Hepatocyte (in vitro differentiated cells): ENCODE results near the gene BEAN1. TPM values are rescaled to one million over a fixed set of nuclear protein-coding genes. Genes with fewer than 3 reads are reported as not detected.

Experiments
- DNase-seq: peaks from one replicate; pipeline ENCODE4 v3.0.0-alpha.2; 2016; ENCODE audit warnings: low spot score
- H2AFZ ChIP-seq: fragments of 200-600 bp; sonication (generic); 2 replicates; pipeline ENCODE4 v1.6.0; 2016; ENCODE audit warnings: antibody characterized with exemption, mild to moderate bottlenecking
- H3K27ac ChIP-seq: fragments of 200-600 bp; sonication (generic); 2 replicates; pipeline ENCODE4 v1.5.1; 2016; ENCODE audit warnings: mild to moderate bottlenecking
- H3K27me3 ChIP-seq: fragments of 200-600 bp; sonication (generic); 2 replicates; pipeline ENCODE4 v1.6.1; 2016
- H3K36me3 ChIP-seq: fragments of 200-600 bp; sonication (generic); replicated peaks from 2 replicates; pipeline ENCODE4 v1.5.1; 2016; ENCODE audit warnings: low read depth; ENCODE audit not compliant: insufficient read depth
- H3K4me1 ChIP-seq: fragments of 200-600 bp; sonication (generic); 2 replicates; pipeline ENCODE4 v1.5.1; 2016; ENCODE audit warnings: mild to moderate bottlenecking, moderate library complexity; ENCODE audit not compliant: insufficient read depth
- H3K4me2 ChIP-seq: fragments of 200-600 bp; sonication (generic); 2 replicates; pipeline ENCODE4 v1.6.0; 2016
- H3K4me3 ChIP-seq: fragments of 200-600 bp; sonication (generic); 2 replicates; pipeline ENCODE4 v1.5.1; 2016; ENCODE audit warnings: mild to moderate bottlenecking
- H3K79me2 ChIP-seq: fragments of 200-600 bp; sonication (generic); 2 replicates; pipeline ENCODE4 v1.6.0; 2017; ENCODE audit warnings: mild to moderate bottlenecking
- H3K9me2 ChIP-seq: fragments of 200-600 bp; sonication (generic); replicated peaks from 2 replicates; pipeline ENCODE4 v1.6.0; 2017; ENCODE audit warnings: mild to moderate bottlenecking; ENCODE audit not compliant: insufficient read depth
- H3K9me3 ChIP-seq: fragments of 200-600 bp; sonication (generic); 2 replicates; pipeline ENCODE4 v1.5.1; 2016; ENCODE audit warnings: low read depth, mild to moderate bottlenecking
- H4K20me1 ChIP-seq: fragments of 200-600 bp; sonication (generic); 2 replicates; pipeline ENCODE4 v1.6.0; 2016; ENCODE audit warnings: mild to moderate bottlenecking; ENCODE audit not compliant: insufficient read depth, poor library complexity, severe bottlenecking
- CTCF ChIP-seq: fragments of 200-600 bp; sonication (generic); IDR thresholded peaks from 2 replicates; pipeline ENCODE4 v1.5.1; 2016; ENCODE audit warnings: antibody characterized with exemption, mild to moderate bottlenecking; ENCODE audit not compliant: poor library complexity
- EZH2 ChIP-seq: fragments of 200-600 bp; sonication (generic); IDR thresholded peaks from 2 replicates; pipeline ENCODE4 v1.6.1; 2016; ENCODE audit warnings: antibody characterized with exemption, mild to moderate bottlenecking, borderline replicate concordance
- EZH2phosphoT487 ChIP-seq: fragments of 200-600 bp; sonication (generic); IDR thresholded peaks from one replicate; pipeline ENCODE4 v1.6.1; 2018; ENCODE audit warnings: antibody characterized with exemption, mild to moderate bottlenecking, low read depth, moderate library complexity; ENCODE audit not compliant: unreplicated experiment, severe bottlenecking
- WGBS: methylation state at CpG from one replicate; pipeline ENCODE4 v1.1.6; 2016; ENCODE audit warnings: low lambda C conversion rate; ENCODE audit errors: missing lambda C conversion rate; 5-methylcytosine and 5-hydroxymethylcytosine counted together
- polyA plus RNA-seq: library from polyadenylated mRNA; unstranded; fragments of >200 nt; fragmentation: Nextera tagmentation; extraction: Ambion mirVana; gene quantifications from 2 replicates; pipeline ENCODE4 v1.2.1, GENCODE V29; 2016
- total RNA-seq: library from RNA; depleted of rRNA; stranded (reverse); fragments of >200 nt; gene quantifications from 2 replicates; pipeline ENCODE4 v1.2.3, GENCODE V29; 2014

BEAN1 gene
- total and polyA plus RNA-seq, 2 experiments from 2014 or later = 0.63 to 1.8 TPM

GRCh38 chr16:66430214-66430613 lies 3.1 kb downstream of the BEAN1 start:
- H3K27ac ChIP-seq = no peak overlapping the region
- DNase-seq = no peak
- H4K20me1 ChIP-seq = no peaks in the 10 kb centered on the region
- no peak overlapping the region for H3K4me2 ChIP-seq
- 77% methylated on average over 3 of the region's 3 CpGs for WGBS
- no peak overlapping the region for H2AFZ ChIP-seq
- no peaks in the 10 kb centered on the region for H3K9me3 ChIP-seq
- peaks cover 6% of the 10 kb centered on the region for H3K4me1 ChIP-seq
- no peaks in the 10 kb centered on the region for H3K79me2 ChIP-seq
- no peak overlapping the region for H3K4me3 ChIP-seq
- no peaks in the 10 kb centered on the region for H3K9me2 ChIP-seq
- no peak for TF ChIP-seq EZH2phosphoT487
- no peak for TF ChIP-seq EZH2
- no peak for TF ChIP-seq CTCF
- H3K36me3 ChIP-seq = no peaks in the 10 kb centered on the region
- H3K27me3 ChIP-seq = peaks cover 60% of the 10 kb centered on the region

- Histone ChIP-seq H3K9me3 (no peaks in the 10 kb centered on the region), H2AFZ (no peak overlapping the region), H4K20me1 (no peaks in the 10 kb centered on the region), H3K4me3 (no peak overlapping the region), H3K9me2 (no peaks in the 10 kb centered on the region), H3K27me3 (peaks cover 47% of the 10 kb centered on the region), H3K36me3 (no peaks in the 10 kb centered on the region), H3K4me2 (no peak overlapping the region), H3K27ac (no peak overlapping the region), H3K4me1 (no peaks in the 10 kb centered on the region), H3K79me2 (no peaks in the 10 kb centered on the region)
- WGBS = 87% methylated on average over 8 of the region's 8 CpGs
- DNase-seq = no peak
- no peak for TF ChIP-seq EZH2
- TF ChIP-seq EZH2phosphoT487 = no peak
- no peak for TF ChIP-seq CTCF
Observed at GRCh38 chr16:66431760-66432159, 4.7 kb downstream of the BEAN1 start.

GRCh38 chr16:66432429-66432828 lies 5.3 kb downstream of the BEAN1 start:
- no peaks in the 10 kb centered on the region for H3K9me2 ChIP-seq
- no peak overlapping the region for H2AFZ ChIP-seq
- DNase-seq = no peak
- H3K4me2 ChIP-seq = no peak overlapping the region
- TF ChIP-seq EZH2phosphoT487 (no peak), EZH2 (no peak), CTCF (no peak)
- no peaks in the 10 kb centered on the region for H4K20me1 ChIP-seq
- H3K79me2 ChIP-seq = no peaks in the 10 kb centered on the region
- H3K36me3 ChIP-seq = no peaks in the 10 kb centered on the region
- peaks cover 47% of the 10 kb centered on the region for H3K27me3 ChIP-seq
- no peak overlapping the region for H3K27ac ChIP-seq
- no peak overlapping the region for H3K4me3 ChIP-seq
- no peaks in the 10 kb centered on the region for H3K4me1 ChIP-seq
- no peaks in the 10 kb centered on the region for H3K9me3 ChIP-seq
- 85% methylated on average over 5 of the region's 5 CpGs for WGBS
